GM21381 (cell line): ENCODE data around the gene PXDN.
"Not testable (repeated sequence)": the region's sequence is repeated elsewhere in the genome, so short reads cannot be mapped to it uniquely, and the experiment has no call there.

Source experiments
- ATAC-seq: cut with Tn5 transposase; IDR thresholded peaks from one replicate; pipeline ENCODE4 v1.9.1; 2021; ENCODE audit warnings: mild to moderate bottlenecking, moderate library complexity; ENCODE audit not compliant: unreplicated experiment

PXDN gene

GRCh38 chr2:1634681-1635341 lies 109.5 kb downstream of the PXDN start:
- no peak for ATAC-seq

GRCh38 chr2:1633936-1634587 lies 110.3 kb downstream of the PXDN start:
- ATAC-seq = no peak

- no peak for ATAC-seq
These were observed 111.1 kb downstream of the PXDN start for GRCh38 chr2:1633092-1633671.

GRCh38 chr2:1632510-1632909 lies 111.8 kb downstream of the PXDN start:
- no peak for ATAC-seq

GRCh38 chr2:1632002-1632348 lies 112.3 kb downstream of the PXDN start:
- no peak for ATAC-seq

GRCh38 chr2:1631292-1632001 lies 112.9 kb downstream of the PXDN start:
- ATAC-seq = no peak

- ATAC-seq = no peak
These were observed 115.4 kb downstream of the PXDN start for GRCh38 chr2:1628893-1629292.

- ATAC-seq = no peak
These were observed 116.5 kb downstream of the PXDN start for GRCh38 chr2:1627628-1628381.

GRCh38 chr2:1626271-1626681 lies 118.0 kb downstream of the PXDN start:
- ATAC-seq = no peak

GRCh38 chr2:1625281-1626001 lies 118.9 kb downstream of the PXDN start:
- ATAC-seq = no peak

GRCh38 chr2:1623906-1624445 lies 120.3 kb downstream of the PXDN start:
- ATAC-seq = no peak

GRCh38 chr2:1622521-1623200 lies 121.7 kb downstream of the PXDN start:
- ATAC-seq = no peak

- ATAC-seq = not testable (repeated sequence)
These were observed 122.3 kb downstream of the PXDN start for GRCh38 chr2:1621976-1622375.

GRCh38 chr2:1621501-1621900 lies 122.8 kb downstream of the PXDN start:
- no peak for ATAC-seq

GRCh38 chr2:1621041-1621440 lies 123.3 kb downstream of the PXDN start:
- no peak for ATAC-seq

- no peak for ATAC-seq
These were observed 124.2 kb downstream of the PXDN start for GRCh38 chr2:1620081-1620480.

- ATAC-seq = no peak
These were observed 124.8 kb downstream of the PXDN start for GRCh38 chr2:1619556-1619955.

- ATAC-seq = no peak
These were observed 125.3 kb downstream of the PXDN start for GRCh38 chr2:1618974-1619373.

- ATAC-seq = no peak
These were observed 125.9 kb downstream of the PXDN start for GRCh38 chr2:1618191-1618961.
